ENCODE measurements around the gene CLDN34.

Gene CLDN34

GRCh38 chrX:9966775-9967408 is at the start of gene CLDN34:
CLDN34 (plus strand) TSS chrX:9967358; CDS start chrX:9967358, 0 bp downstream.
- in situ Hi-C loops (cut with HindIII; ENCODE audit: low pct_unique_long_range_greater_than_20kb, low sequenced_read_pairs), result no loop called here
- TF ChIP-seq JUND (IDR thresholded peaks at IDR 0.05; ENCODE audit: low read depth), result no peak
- DNase-seq (ENCODE audit: low read depth in 1 of 2, low spot score in 1 of 2), result peak in 1 of 2 experiments; percentile 12

- DNase-seq (ENCODE audit: low read depth in 1 of 2, low spot score in 1 of 2), result no peak
- in situ Hi-C loops (cut with HindIII; ENCODE audit: low pct_unique_long_range_greater_than_20kb, low sequenced_read_pairs), result no loop called here
- no peak for TF ChIP-seq JUND (IDR thresholded peaks at IDR 0.05; ENCODE audit: low read depth)
Observed at GRCh38 chrX:9917861-9918260, 49.3 kb upstream of the CLDN34 start.

GRCh38 chrX:9919632-9920172 is 47.5 kb upstream of the CLDN34 start:
- no peak for DNase-seq (ENCODE audit: low read depth in 1 of 2, low spot score in 1 of 2)
- in situ Hi-C loops (cut with HindIII; ENCODE audit: low pct_unique_long_range_greater_than_20kb, low sequenced_read_pairs), result no loop called here
- TF ChIP-seq JUND (IDR thresholded peaks at IDR 0.05; ENCODE audit: low read depth), result no peak

- no peak for DNase-seq (ENCODE audit: low read depth in 1 of 2, low spot score in 1 of 2)
- TF ChIP-seq JUND (IDR thresholded peaks at IDR 0.05; ENCODE audit: low read depth), result no peak
- in situ Hi-C loops (cut with HindIII; ENCODE audit: low pct_unique_long_range_greater_than_20kb, low sequenced_read_pairs), result no loop called here
Observed at GRCh38 chrX:9921407-9921806, 45.8 kb upstream of the CLDN34 start.

- in situ Hi-C loops (cut with HindIII; ENCODE audit: low pct_unique_long_range_greater_than_20kb, low sequenced_read_pairs), result no loop called here
- TF ChIP-seq JUND (IDR thresholded peaks at IDR 0.05; ENCODE audit: low read depth), result no peak
- DNase-seq (ENCODE audit: low read depth in 1 of 2, low spot score in 1 of 2), result no peak
Observed at GRCh38 chrX:9923357-9923756, 43.8 kb upstream of the CLDN34 start.

- TF ChIP-seq JUND (IDR thresholded peaks at IDR 0.05; ENCODE audit: low read depth), result no peak
- in situ Hi-C loops (cut with HindIII; ENCODE audit: low pct_unique_long_range_greater_than_20kb, low sequenced_read_pairs), result no loop called here
- no peak for DNase-seq (ENCODE audit: low read depth in 1 of 2, low spot score in 1 of 2)
Observed at GRCh38 chrX:9926002-9926401, 41.2 kb upstream of the CLDN34 start.

GRCh38 chrX:9927698-9928482 is 39.3 kb upstream of the CLDN34 start:
- no peak for TF ChIP-seq JUND (IDR thresholded peaks at IDR 0.05; ENCODE audit: low read depth)
- DNase-seq (ENCODE audit: low read depth in 1 of 2, low spot score in 1 of 2), result no peak
- in situ Hi-C loops (cut with HindIII; ENCODE audit: low pct_unique_long_range_greater_than_20kb, low sequenced_read_pairs), result no loop called here

GRCh38 chrX:9935436-9935835 is 31.7 kb upstream of the CLDN34 start:
- in situ Hi-C loops (cut with HindIII; ENCODE audit: low pct_unique_long_range_greater_than_20kb, low sequenced_read_pairs), result no loop called here
- no peak for TF ChIP-seq JUND (IDR thresholded peaks at IDR 0.05; ENCODE audit: low read depth)
- DNase-seq (ENCODE audit: low read depth in 1 of 2, low spot score in 1 of 2), result no peak

- no peak for DNase-seq (ENCODE audit: low read depth in 1 of 2, low spot score in 1 of 2)
- no peak for TF ChIP-seq JUND (IDR thresholded peaks at IDR 0.05; ENCODE audit: low read depth)
- in situ Hi-C loops (cut with HindIII; ENCODE audit: low pct_unique_long_range_greater_than_20kb, low sequenced_read_pairs), result no loop called here
Observed at GRCh38 chrX:9937761-9938160, 29.4 kb upstream of the CLDN34 start.

- in situ Hi-C loops (cut with HindIII; ENCODE audit: low pct_unique_long_range_greater_than_20kb, low sequenced_read_pairs), result no loop called here
- DNase-seq (ENCODE audit: low read depth in 1 of 2, low spot score in 1 of 2), result no peak
- TF ChIP-seq JUND (IDR thresholded peaks at IDR 0.05; ENCODE audit: low read depth), result no peak
Observed at GRCh38 chrX:9938516-9938915, 28.6 kb upstream of the CLDN34 start.

- TF ChIP-seq JUND (IDR thresholded peaks at IDR 0.05; ENCODE audit: low read depth), result no peak
- in situ Hi-C loops (cut with HindIII; ENCODE audit: low pct_unique_long_range_greater_than_20kb, low sequenced_read_pairs), result no loop called here
- DNase-seq (ENCODE audit: low read depth in 1 of 2, low spot score in 1 of 2), result no peak
Observed at GRCh38 chrX:9940421-9940820, 26.7 kb upstream of the CLDN34 start.

- in situ Hi-C loops (cut with HindIII; ENCODE audit: low pct_unique_long_range_greater_than_20kb, low sequenced_read_pairs), result no loop called here
- DNase-seq (ENCODE audit: low read depth in 1 of 2, low spot score in 1 of 2), result no peak
- TF ChIP-seq JUND (IDR thresholded peaks at IDR 0.05; ENCODE audit: low read depth), result no peak
Observed at GRCh38 chrX:9942086-9942485, 25.1 kb upstream of the CLDN34 start.

GRCh38 chrX:9943420-9943819 is 23.7 kb upstream of the CLDN34 start:
- in situ Hi-C loops (cut with HindIII; ENCODE audit: low pct_unique_long_range_greater_than_20kb, low sequenced_read_pairs), result no loop called here
- no peak for TF ChIP-seq JUND (IDR thresholded peaks at IDR 0.05; ENCODE audit: low read depth)
- no peak for DNase-seq (ENCODE audit: low read depth in 1 of 2, low spot score in 1 of 2)
